Esophagus muscularis mucosa (tissue), 4 donors: ENCODE measurements around the gene TBKBP1. TPM values are rescaled to one million over a fixed set of nuclear protein-coding genes. Genes with fewer than 3 reads are reported as not detected.

ENCODE experiments used
- DNase-seq: peaks from one replicate; pipeline ENCODE4 v3.0.0-alpha.2; 2017; ENCODE audit errors: extremely low spot score
- H3K27ac ChIP-seq, 4 donors: fragments of 200-600 bp; sonication (generic); replicated peaks in 1 of 4; 1 replicate in 3 of 4; 2 replicates in 1 of 4; pipeline ENCODE4 v1.5.1; 2016 to 2019; ENCODE audit warnings: mild to moderate bottlenecking in 1 of 4
- H3K27me3 ChIP-seq, 4 donors: fragments of 200-600 bp; sonication (generic); one replicate each; pipeline versions ENCODE4 v1.5.1 to v1.6.0; 2016 to 2019
- H3K36me3 ChIP-seq, 4 donors: fragments of 200-600 bp; sonication (generic); one replicate each; pipeline ENCODE4 v1.5.1; 2016 to 2019
- H3K4me1 ChIP-seq, 4 donors: fragments of 200-600 bp; sonication (generic); one replicate each; pipeline ENCODE4 v1.5.1; 2016 to 2019
- H3K4me3 ChIP-seq, 4 donors: fragments of 200-600 bp; sonication (generic); 1 replicate in 2 of 4; 2 replicates in 2 of 4; pipeline ENCODE4 v1.5.1; 2016 to 2019; ENCODE audit warnings: mild to moderate bottlenecking in 4 of 4, moderate library complexity in 1 of 4
- H3K9me3 ChIP-seq, 4 donors: fragments of 200-600 bp; sonication (generic); 1 replicate in 3 of 4; 2 replicates in 1 of 4; pipeline ENCODE4 v1.5.1; 2016 to 2019
- EP300 ChIP-seq: sonication (generic); formaldehyde crosslinking; IDR thresholded peaks from one replicate; pipeline ENCODE4 v1.6.1; 2017; ENCODE audit warnings: antibody characterized with exemption
- POLR2A ChIP-seq: fragments of 450-650 bp; IDR thresholded peaks from one replicate; pipeline ENCODE4 v1.6.1; 2017; ENCODE audit warnings: antibody characterized with exemption, moderate library complexity, mild to moderate bottlenecking, low read depth
- POLR2AphosphoS5 ChIP-seq, 2 donors: sonication (generic); formaldehyde crosslinking; IDR thresholded peaks; one replicate each; pipeline ENCODE4 v1.6.1; 2017; ENCODE audit warnings: antibody characterized with exemption in 2 of 2
- WGBS: methylation state at CpG from one replicate; pipeline ENCODE4 v1.1.5; 2018; 5-methylcytosine and 5-hydroxymethylcytosine counted together
- intact Hi-C: fragments of 100-400 bp; cut with DNase I; formaldehyde crosslinking; loops from one replicate; pipeline ENCODE4 v1.15.1; 2023
- total RNA-seq, 4 donors: library from RNA; depleted of rRNA; stranded (reverse); fragments of >200 nt; gene quantifications; one replicate each; pipeline versions ENCODE4 v1.1.0 to v1.2.1, GENCODE V29; 2016
- TF ChIP-seq, protein P1 (sequence below), 3 experiments: fragments of 200-600 bp in 2 of 3; fragments of 450-650 bp in 1 of 3; sonication (generic) in 2 of 3; IDR thresholded peaks; one replicate each; pipeline ENCODE4 v1.5.1; 2017 to 2019; ENCODE audit warnings: antibody characterized with exemption in 3 of 3, mild to moderate bottlenecking in 2 of 3, moderate library complexity in 1 of 3

Gene TBKBP1
- total RNA-seq, 4 donors from 2014 or later = 11.9 to 26.9 (median 21.2) TPM

DNA sequence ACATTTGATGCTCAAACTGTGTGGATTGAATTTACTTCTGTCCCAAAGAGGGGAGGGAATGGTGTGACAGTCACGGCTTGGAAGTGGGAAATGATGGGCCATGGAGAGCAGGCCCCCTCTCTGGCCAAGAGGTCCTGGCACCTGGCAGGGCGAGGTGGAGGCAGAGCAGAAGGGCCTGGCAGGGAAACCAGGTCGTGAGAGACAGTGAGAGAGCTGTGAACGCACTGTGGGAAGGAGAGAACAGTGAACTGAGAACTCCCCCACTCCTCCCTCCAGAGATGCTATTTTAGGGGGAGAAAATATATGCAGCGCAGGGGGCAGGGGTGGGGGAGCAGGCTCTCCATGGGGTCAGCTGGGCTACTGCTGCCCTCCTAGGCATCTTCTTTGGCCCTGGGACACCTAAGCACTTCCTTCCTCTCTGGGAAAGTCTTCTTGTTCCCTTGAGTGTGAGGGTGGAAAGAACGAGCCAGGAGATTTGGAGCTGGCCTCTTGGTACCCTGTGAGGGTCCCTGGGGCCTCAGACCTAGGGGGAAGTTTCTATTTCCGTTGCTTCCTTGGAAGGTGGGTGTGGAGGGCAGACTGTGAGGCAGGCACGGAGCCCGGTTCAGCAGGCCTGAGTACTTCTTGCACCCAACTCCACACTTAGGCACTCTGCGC lies 21.8 kb downstream of the TBKBP1 start:
- intact Hi-C loops = no loop called here
- TF ChIP-seq, protein P1, sequence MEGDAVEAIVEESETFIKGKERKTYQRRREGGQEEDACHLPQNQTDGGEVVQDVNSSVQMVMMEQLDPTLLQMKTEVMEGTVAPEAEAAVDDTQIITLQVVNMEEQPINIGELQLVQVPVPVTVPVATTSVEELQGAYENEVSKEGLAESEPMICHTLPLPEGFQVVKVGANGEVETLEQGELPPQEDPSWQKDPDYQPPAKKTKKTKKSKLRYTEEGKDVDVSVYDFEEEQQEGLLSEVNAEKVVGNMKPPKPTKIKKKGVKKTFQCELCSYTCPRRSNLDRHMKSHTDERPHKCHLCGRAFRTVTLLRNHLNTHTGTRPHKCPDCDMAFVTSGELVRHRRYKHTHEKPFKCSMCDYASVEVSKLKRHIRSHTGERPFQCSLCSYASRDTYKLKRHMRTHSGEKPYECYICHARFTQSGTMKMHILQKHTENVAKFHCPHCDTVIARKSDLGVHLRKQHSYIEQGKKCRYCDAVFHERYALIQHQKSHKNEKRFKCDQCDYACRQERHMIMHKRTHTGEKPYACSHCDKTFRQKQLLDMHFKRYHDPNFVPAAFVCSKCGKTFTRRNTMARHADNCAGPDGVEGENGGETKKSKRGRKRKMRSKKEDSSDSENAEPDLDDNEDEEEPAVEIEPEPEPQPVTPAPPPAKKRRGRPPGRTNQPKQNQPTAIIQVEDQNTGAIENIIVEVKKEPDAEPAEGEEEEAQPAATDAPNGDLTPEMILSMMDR (IDR thresholded peaks at IDR 0.05) = no peak
- Histone ChIP-seq H3K4me3 (no peak overlapping the region), H3K9me3 (no peaks in the 10 kb centered on the region), H3K36me3 (peaks cover 0 to 10% (median 9%) of the 10 kb centered on the region in 4 donors), H3K4me1 (peaks cover 3 to 5% (median 4%) of the 10 kb centered on the region in 4 donors), H3K27me3 (peaks cover 0 to 66% (median 9%) of the 10 kb centered on the region in 4 donors), H3K27ac (no peak overlapping the region)
- no peak for DNase-seq
- 74% methylated on average over 9 of the region's 10 CpGs for WGBS

DNA sequence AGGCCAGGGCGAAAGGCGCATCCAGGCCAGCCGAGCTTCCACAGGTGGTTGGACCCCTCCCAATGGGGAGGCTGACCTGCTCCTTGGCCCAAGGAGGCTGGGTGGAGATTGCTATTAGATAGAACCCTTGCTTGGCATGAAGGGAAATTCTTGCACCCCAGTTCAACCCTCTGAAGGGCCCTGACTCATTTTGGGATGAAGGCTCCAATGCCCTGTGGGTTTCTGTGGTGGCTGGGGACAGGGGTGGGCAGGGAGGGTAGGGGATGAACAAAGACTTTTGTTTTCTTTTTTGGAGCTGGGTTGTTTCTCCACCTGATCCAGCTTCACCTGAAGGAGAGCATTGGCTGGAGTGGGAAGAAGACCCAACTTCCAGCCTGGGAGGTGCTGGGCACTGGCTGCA lies 22.4 kb downstream of the TBKBP1 start:
- no peak for TF ChIP-seq POLR2A
- TF ChIP-seq, protein P1 (IDR thresholded peaks at IDR 0.05) = no peak
- no peak for TF ChIP-seq POLR2AphosphoS5 (IDR thresholded peaks at IDR 0.05)
- TF ChIP-seq EP300 = no peak
- Histone ChIP-seq H3K36me3 (peaks cover 0 to 4% (median 4%) of the 10 kb centered on the region in 4 donors), H3K4me1 (peaks cover 9 to 11% (median 10%) of the 10 kb centered on the region in 4 donors), H3K9me3 (no peaks in the 10 kb centered on the region), H3K27ac (no peak overlapping the region), H3K27me3 (peaks cover 0 to 72% (median 12%) of the 10 kb centered on the region in 4 donors), H3K4me3 (no peak overlapping the region)
- intact Hi-C loops = no loop called here
- DNase-seq = no peak
- WGBS = 90% methylated on average over 3 of the region's 3 CpGs

DNA sequence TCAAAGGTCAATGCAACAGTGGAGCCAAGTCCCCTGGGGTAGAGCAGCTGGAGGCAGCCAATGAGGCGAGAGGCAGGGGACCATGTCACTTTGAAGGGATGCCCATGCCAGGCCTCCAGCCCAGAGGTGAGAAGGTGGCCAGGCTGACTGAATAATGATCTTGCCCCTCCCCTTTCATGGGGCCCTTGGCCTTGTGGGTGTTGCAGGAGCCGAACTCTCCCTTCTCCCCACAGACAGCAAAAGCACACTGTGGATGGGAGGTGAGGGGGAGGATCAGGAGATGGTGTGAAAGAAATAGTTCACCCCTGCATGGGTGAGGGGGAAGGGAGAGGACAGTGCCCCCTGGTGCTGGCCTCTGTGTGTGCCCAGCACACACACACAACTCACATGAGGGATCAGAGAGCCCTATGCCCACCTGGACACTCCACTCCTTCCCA lies 23.3 kb downstream of the TBKBP1 start:
- no peak for DNase-seq
- intact Hi-C loops = no loop called here
- Histone ChIP-seq H3K4me1 (peaks cover 9 to 18% (median 15%) of the 10 kb centered on the region in 4 donors), H3K9me3 (no peaks in the 10 kb centered on the region), H3K27ac (no peak overlapping the region), H3K4me3 (no peak overlapping the region), H3K36me3 (no peaks in the 10 kb centered on the region), H3K27me3 (peaks cover 0 to 81% (median 12%) of the 10 kb centered on the region in 4 donors)
- no peak for TF ChIP-seq POLR2AphosphoS5 (IDR thresholded peaks at IDR 0.05)
- TF ChIP-seq, protein P1 (IDR thresholded peaks at IDR 0.05) = peak in 1 of 3 experiments; percentile 27
- 56% methylated on average over 1 of the region's 2 CpGs for WGBS

DNA sequence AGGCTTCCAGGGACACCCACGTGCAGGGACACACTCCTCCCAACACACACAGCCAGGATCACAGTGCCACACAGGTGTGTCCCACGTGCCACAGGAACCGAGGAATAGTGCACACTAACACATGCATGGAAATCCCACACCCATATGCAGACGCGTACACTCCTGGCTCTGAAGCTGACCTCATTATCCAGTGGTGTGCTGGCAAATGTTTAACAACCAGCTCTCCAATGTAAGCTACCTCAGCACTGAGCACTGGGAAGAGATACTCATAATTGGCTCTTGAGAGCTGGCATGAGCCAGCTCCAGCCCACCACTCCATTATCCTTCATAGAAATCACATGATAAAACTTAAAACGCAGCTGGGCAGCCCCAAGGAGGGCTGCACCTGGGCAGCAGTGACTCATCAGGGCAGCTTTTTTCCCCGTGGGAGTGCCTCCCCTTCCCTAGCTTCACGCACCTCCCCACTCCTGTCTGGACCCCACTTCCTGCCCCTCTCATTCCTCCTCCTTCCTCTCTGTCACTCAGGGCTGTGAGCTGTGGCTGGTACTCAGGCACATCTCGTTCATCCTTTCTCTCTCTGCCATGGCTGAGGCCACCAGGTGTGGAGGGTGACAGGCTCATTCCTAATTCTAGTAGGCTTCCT lies 24.1 kb downstream of the TBKBP1 start:
- Histone ChIP-seq H3K27me3 (peaks cover 0 to 88% (median 12%) of the 10 kb centered on the region in 4 donors), H3K9me3 (no peaks in the 10 kb centered on the region), H3K36me3 (no peaks in the 10 kb centered on the region), H3K27ac (no peak overlapping the region), H3K4me1 (peaks cover 9 to 18% (median 15%) of the 10 kb centered on the region in 4 donors), H3K4me3 (no peak overlapping the region)
- no peak for DNase-seq
- TF ChIP-seq POLR2A = no peak
- no peak for TF ChIP-seq EP300
- TF ChIP-seq, protein P1 (IDR thresholded peaks at IDR 0.05) = no peak
- no peak for TF ChIP-seq POLR2AphosphoS5 (IDR thresholded peaks at IDR 0.05)
- WGBS = 47% methylated on average over 8 of the region's 9 CpGs
- intact Hi-C loops = no loop called here
